Sigmoid colon (tissue), 7 donors: Measurements from ENCODE around the gene POMGNT2. TPM values are rescaled to one million over a fixed set of nuclear protein-coding genes. Genes with fewer than 3 reads are reported as not detected.

Experiments used
- DNase-seq: peaks from one replicate; pipeline ENCODE4 v3.0.0-alpha.2; 2019
- H3K27ac ChIP-seq, 4 donors: fragments of 200-600 bp; sonication (generic); one replicate each; pipeline ENCODE4 v1.5.1; 2016 to 2019; ENCODE audit warnings: mild to moderate bottlenecking in 1 of 4
- H3K27me3 ChIP-seq, 3 donors: fragments of 200-600 bp; sonication (generic); one replicate each; pipeline ENCODE4 v1.5.1; 2019; ENCODE audit warnings: mild to moderate bottlenecking in 1 of 3
- H3K36me3 ChIP-seq, 4 donors: fragments of 200-600 bp; sonication (generic); one replicate each; pipeline ENCODE4 v1.5.1; 2016 to 2019
- H3K4me1 ChIP-seq, 4 donors: fragments of 200-600 bp; sonication (generic); one replicate each; pipeline ENCODE4 v1.5.1; 2017 to 2019
- H3K4me3 ChIP-seq, 4 donors: fragments of 200-600 bp; sonication (generic); one replicate each; pipeline ENCODE4 v1.5.1; 2017 to 2019; ENCODE audit warnings: mild to moderate bottlenecking in 2 of 4, moderate library complexity in 1 of 4
- H3K9me3 ChIP-seq, 4 donors: fragments of 200-600 bp in 3 of 4; sonication (generic) in 3 of 4; one replicate each; pipeline versions ENCODE4 v1.5.1 to v1.6.1; 2013 to 2019
- EP300 ChIP-seq, 4 donors: sonication (generic); formaldehyde crosslinking; IDR thresholded peaks; one replicate each; pipeline ENCODE4 v1.6.1; 2017; ENCODE audit warnings: antibody characterized with exemption in 4 of 4
- POLR2A ChIP-seq, 2 donors: fragments of 450-650 bp; IDR thresholded peaks; one replicate each; pipeline ENCODE4 v1.6.1; 2016; ENCODE audit warnings: antibody characterized with exemption in 2 of 2, mild to moderate bottlenecking in 2 of 2, moderate library complexity in 2 of 2
- POLR2AphosphoS5 ChIP-seq, 4 donors: sonication (generic); formaldehyde crosslinking; IDR thresholded peaks; one replicate each; pipeline ENCODE4 v1.6.1; 2017; ENCODE audit warnings: antibody characterized with exemption in 4 of 4
- WGBS, 2 donors: extraction: QIAGEN DNeasy Blood & Tissue Kit; methylation state at CpG; one replicate each; pipeline ENCODE4 v1.1.7; 2013; 5-methylcytosine and 5-hydroxymethylcytosine counted together
- intact Hi-C: fragments of 100-400 bp; cut with DNase I; formaldehyde crosslinking; loops from one replicate; pipeline ENCODE4 v1.15.1; 2023
- polyA plus RNA-seq, 3 donors: library from polyadenylated mRNA; stranded (reverse); fragments of 200-250 nt; gene quantifications; one replicate each; pipeline ENCODE4 v1.2.3, GENCODE V29; 2013
- total RNA-seq, 4 donors: library from RNA; depleted of rRNA; stranded (reverse); fragments of >200 nt; gene quantifications; one replicate each; pipeline ENCODE4 v1.1.0, GENCODE V29; 2016
- TF ChIP-seq, protein P1 (sequence below), 4 experiments: fragments of 450-650 bp in 3 of 4; fragments of 200-600 bp in 1 of 4; IDR thresholded peaks; one replicate each; pipeline ENCODE4 v1.5.1; 2016 to 2019; ENCODE audit warnings: antibody characterized with exemption in 4 of 4, mild to moderate bottlenecking in 3 of 4, moderate library complexity in 2 of 4
- donor health status: healthy with polysubstance abuse.
- donor health status: Bipolar disorder and iron deficiency.
- donor health status: healthy.

POMGNT2 gene
- total and polyA plus RNA-seq, 7 donors = 2.3 to 20.2 (median 15.5) TPM

GRCh38 chr3:43080726-43081568 is 24.9 kb downstream of the POMGNT2 start:
- intact Hi-C loops = no loop called here
- TF ChIP-seq EP300 (IDR thresholded peaks at IDR 0.05) (no peak), POLR2A (IDR thresholded peaks at IDR 0.05) (no peak), POLR2AphosphoS5 (IDR thresholded peaks at IDR 0.05) (no peak)
- TF ChIP-seq, protein P1, sequence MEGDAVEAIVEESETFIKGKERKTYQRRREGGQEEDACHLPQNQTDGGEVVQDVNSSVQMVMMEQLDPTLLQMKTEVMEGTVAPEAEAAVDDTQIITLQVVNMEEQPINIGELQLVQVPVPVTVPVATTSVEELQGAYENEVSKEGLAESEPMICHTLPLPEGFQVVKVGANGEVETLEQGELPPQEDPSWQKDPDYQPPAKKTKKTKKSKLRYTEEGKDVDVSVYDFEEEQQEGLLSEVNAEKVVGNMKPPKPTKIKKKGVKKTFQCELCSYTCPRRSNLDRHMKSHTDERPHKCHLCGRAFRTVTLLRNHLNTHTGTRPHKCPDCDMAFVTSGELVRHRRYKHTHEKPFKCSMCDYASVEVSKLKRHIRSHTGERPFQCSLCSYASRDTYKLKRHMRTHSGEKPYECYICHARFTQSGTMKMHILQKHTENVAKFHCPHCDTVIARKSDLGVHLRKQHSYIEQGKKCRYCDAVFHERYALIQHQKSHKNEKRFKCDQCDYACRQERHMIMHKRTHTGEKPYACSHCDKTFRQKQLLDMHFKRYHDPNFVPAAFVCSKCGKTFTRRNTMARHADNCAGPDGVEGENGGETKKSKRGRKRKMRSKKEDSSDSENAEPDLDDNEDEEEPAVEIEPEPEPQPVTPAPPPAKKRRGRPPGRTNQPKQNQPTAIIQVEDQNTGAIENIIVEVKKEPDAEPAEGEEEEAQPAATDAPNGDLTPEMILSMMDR (IDR thresholded peaks at IDR 0.05) = no peak
- Histone ChIP-seq H3K36me3 (peaks cover 16 to 34% (median 21%) of the 10 kb centered on the region in 4 donors), H3K4me1 (no peaks in the 10 kb centered on the region), H3K27ac (no peak overlapping the region), H3K4me3 (no peak overlapping the region), H3K27me3 (no peaks in the 10 kb centered on the region), H3K9me3 (no peaks in the 10 kb centered on the region)
- 96 to 97% methylated on average over 40 of the region's 40 CpGs for WGBS, 2 donors
- no peak for DNase-seq

GRCh38 chr3:43079536-43080332 is 26.1 kb downstream of the POMGNT2 start:
- WGBS, 2 donors = 94% methylated on average over 31 of the region's 31 CpGs
- Histone ChIP-seq H3K27ac (no peak overlapping the region), H3K27me3 (no peaks in the 10 kb centered on the region), H3K4me3 (no peak overlapping the region), H3K9me3 (no peaks in the 10 kb centered on the region), H3K4me1 (no peaks in the 10 kb centered on the region), H3K36me3 (peaks cover 16 to 34% (median 21%) of the 10 kb centered on the region in 4 donors)
- intact Hi-C loops = no loop called here
- TF ChIP-seq POLR2AphosphoS5 (IDR thresholded peaks at IDR 0.05) (no peak), EP300 (IDR thresholded peaks at IDR 0.05) (no peak), POLR2A (IDR thresholded peaks at IDR 0.05) (no peak)
- TF ChIP-seq, protein P1 (IDR thresholded peaks at IDR 0.05) = no peak
- no peak for DNase-seq

- H3K4me3 ChIP-seq = no peak overlapping the region
- H3K9me3 ChIP-seq = no peaks in the 10 kb centered on the region
- peaks cover 16 to 34% (median 21%) of the 10 kb centered on the region in 4 donors for H3K36me3 ChIP-seq
- no peaks in the 10 kb centered on the region for H3K27me3 ChIP-seq
- no peaks in the 10 kb centered on the region for H3K4me1 ChIP-seq
- intact Hi-C loops = no loop called here
- TF ChIP-seq POLR2AphosphoS5 (IDR thresholded peaks at IDR 0.05) (no peak), POLR2A (IDR thresholded peaks at IDR 0.05) (no peak), EP300 (IDR thresholded peaks at IDR 0.05) (no peak)
- TF ChIP-seq, protein P1 (IDR thresholded peaks at IDR 0.05) = no peak
- H3K27ac ChIP-seq = no peak overlapping the region
- no peak for DNase-seq
These were observed 28.2 kb downstream of the POMGNT2 start for GRCh38 chr3:43077707-43078106.

DNA sequence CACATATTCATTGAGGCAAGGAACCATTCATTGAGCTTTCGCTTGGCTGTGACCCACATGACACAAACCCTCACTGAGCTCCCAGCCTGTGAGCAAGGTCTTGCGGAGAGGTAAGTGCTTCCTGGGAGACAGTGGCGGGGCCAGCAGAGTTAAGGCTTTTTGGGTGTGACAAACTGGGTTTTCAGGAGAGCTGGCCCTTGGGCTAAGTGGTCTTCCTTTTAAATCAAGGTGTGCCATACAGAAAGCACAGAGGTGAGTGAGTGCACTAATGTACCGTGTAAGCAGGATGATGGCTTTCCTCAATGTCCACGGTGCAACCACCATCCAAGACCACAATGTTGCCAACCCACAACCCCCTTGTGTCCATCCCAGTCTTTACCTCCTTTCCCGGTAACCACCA is 28.6 kb downstream of the POMGNT2 start:
- intact Hi-C loops = no loop called here
- Histone ChIP-seq H3K27ac (no peak overlapping the region), H3K4me3 (no peak overlapping the region), H3K9me3 (no peaks in the 10 kb centered on the region), H3K4me1 (no peaks in the 10 kb centered on the region), H3K36me3 (peaks cover 16 to 34% (median 21%) of the 10 kb centered on the region in 4 donors), H3K27me3 (no peaks in the 10 kb centered on the region)
- TF ChIP-seq, protein P1 (IDR thresholded peaks at IDR 0.05) = no peak
- no peak for TF ChIP-seq POLR2AphosphoS5 (IDR thresholded peaks at IDR 0.05)
- no peak for TF ChIP-seq POLR2A (IDR thresholded peaks at IDR 0.05)
- no peak for TF ChIP-seq EP300 (IDR thresholded peaks at IDR 0.05)
- no peak for DNase-seq
- 97 to 98% methylated on average over 6 of the region's 6 CpGs for WGBS, 2 donors
